Thymus (tissue), 11 donors: Measurements from ENCODE around the gene SEC23A. TPM values are rescaled to one million over a fixed set of nuclear protein-coding genes. Genes with fewer than 3 reads are reported as not detected.

Experiments
- DNase-seq, 9 donors: peaks; one replicate each; pipeline ENCODE4 v3.0.0-alpha.2; 2013; ENCODE audit warnings: low spot score in 9 of 9, low read depth in 6 of 9, missing footprints in 1 of 9
- H3K27ac ChIP-seq, 2 donors: one replicate each; pipeline ENCODE4 v1.5.1; 2013; ENCODE audit warnings: control low read depth in 1 of 2, low read depth in 1 of 2, low read length in 1 of 2, mild to moderate bottlenecking in 1 of 2, moderate library complexity in 1 of 2
- H3K27me3 ChIP-seq, 2 donors: one replicate each; pipeline ENCODE4 v1.5.1; 2013; ENCODE audit warnings: low read length in 1 of 2; ENCODE audit not compliant: control insufficient read depth in 2 of 2, insufficient read depth in 1 of 2
- H3K36me3 ChIP-seq, 2 donors: one replicate each; pipeline ENCODE4 v1.5.1; 2013; ENCODE audit warnings: low read length in 1 of 2, mild to moderate bottlenecking in 1 of 2, moderate library complexity in 1 of 2; ENCODE audit not compliant: control insufficient read depth in 2 of 2, insufficient read depth in 2 of 2
- H3K4me1 ChIP-seq, 2 donors: one replicate each; pipeline ENCODE4 v1.5.1; 2013; ENCODE audit warnings: low read length in 2 of 2; ENCODE audit not compliant: control insufficient read depth in 2 of 2, insufficient read depth in 2 of 2
- H3K4me3 ChIP-seq, 2 donors: one replicate each; pipeline ENCODE4 v1.5.1; 2013; ENCODE audit warnings: low read length in 2 of 2, control low read depth in 1 of 2, mild to moderate bottlenecking in 1 of 2
- H3K9me3 ChIP-seq, 2 donors: one replicate each; pipeline ENCODE4 v1.5.1; 2013; ENCODE audit warnings: low read length in 1 of 2, mild to moderate bottlenecking in 1 of 2; ENCODE audit not compliant: control insufficient read depth in 2 of 2, insufficient read depth in 1 of 2
- WGBS: extraction: QIAGEN DNeasy Blood & Tissue Kit; methylation state at CpG from one replicate; pipeline ENCODE4 v1.1.7; 2013; 5-methylcytosine and 5-hydroxymethylcytosine counted together
- polyA plus RNA-seq: library from polyadenylated mRNA; stranded (reverse); fragments of 200-250 nt; gene quantifications from one replicate; pipeline ENCODE4 v1.2.3, GENCODE V29; 2013
- total RNA-seq: library from RNA; stranded (reverse); fragments of 120-200 nt; gene quantifications from one replicate; pipeline ENCODE4 v1.2.4, GENCODE V29; 2013
- donor health status: healthy.

Gene SEC23A
- total and polyA plus RNA-seq, 2 donors: 20.9 to 47.3 TPM

GRCh38 chr14:38989922-38990546 lies 113.0 kb downstream of the SEC23A start:
- no peak for DNase-seq
- Histone ChIP-seq H3K9me3 (no peaks in the 10 kb centered on the region), H3K4me1 (no peaks in the 10 kb centered on the region), H3K36me3 (no peaks in the 10 kb centered on the region), H3K27me3 (no peaks in the 10 kb centered on the region), H3K4me3 (no peak overlapping the region), H3K27ac (no peak overlapping the region)
- WGBS: 15% methylated on average over 2 of the region's 2 CpGs

GRCh38 chr14:38987781-38988180 lies 115.3 kb downstream of the SEC23A start:
- DNase-seq: no peak
- Histone ChIP-seq H3K9me3 (no peaks in the 10 kb centered on the region), H3K27me3 (no peaks in the 10 kb centered on the region), H3K4me1 (no peaks in the 10 kb centered on the region), H3K4me3 (no peak overlapping the region), H3K27ac (no peak overlapping the region), H3K36me3 (no peaks in the 10 kb centered on the region)
- WGBS: 94% methylated on average over 2 of the region's 2 CpGs

DNA sequence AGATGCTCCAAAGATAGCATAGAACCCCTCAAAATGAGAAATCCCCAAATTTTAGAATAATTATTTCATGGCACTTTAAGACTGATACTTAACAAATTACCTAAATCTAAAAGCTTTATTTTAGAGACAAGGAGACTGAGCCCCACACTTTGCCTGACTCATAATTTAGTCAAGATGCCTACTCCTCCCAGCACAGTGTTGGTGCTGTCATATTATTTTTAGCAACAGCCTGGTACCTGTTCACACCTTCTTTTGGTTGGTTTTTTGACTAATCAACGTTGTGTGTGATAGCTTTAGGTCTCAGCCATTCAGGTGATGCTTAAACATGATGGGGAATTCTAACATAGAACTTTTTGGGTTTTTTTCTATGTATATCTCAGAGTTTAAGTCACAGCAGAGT lies 120.2 kb downstream of the SEC23A start:
- H3K36me3 ChIP-seq: no peaks in the 10 kb centered on the region

GRCh38 chr14:38982278-38982677 lies 120.8 kb downstream of the SEC23A start:
- DNase-seq: no peak
- Histone ChIP-seq H3K9me3 (no peaks in the 10 kb centered on the region), H3K27ac (no peak overlapping the region), H3K36me3 (no peaks in the 10 kb centered on the region), H3K4me3 (no peak overlapping the region), H3K4me1 (no peaks in the 10 kb centered on the region), H3K27me3 (no peaks in the 10 kb centered on the region)
- WGBS: 87% methylated on average over 3 of the region's 3 CpGs

More for the DNA sequence above, 120.2 kb downstream of the SEC23A start:
- no peak overlapping the region for H3K4me3 ChIP-seq
- WGBS: 0% methylated on average over 1 of the region's 1 CpG
- H3K27me3 ChIP-seq: no peaks in the 10 kb centered on the region
- no peak overlapping the region for H3K27ac ChIP-seq
- no peak for DNase-seq
- no peaks in the 10 kb centered on the region for H3K9me3 ChIP-seq
- H3K4me1 ChIP-seq: no peaks in the 10 kb centered on the region

Other genes with a start within 250 kb of the SEC23A start
- gene GEMIN2, start 11.1 kb upstream of the SEC23A start, total RNA-seq: 29.8 TPM
- 18.2 TPM for gene GEMIN2, start 11.1 kb upstream of the SEC23A start, polyA plus RNA-seq
- gene TRAPPC6B, start 67.1 kb upstream of the SEC23A start, total RNA-seq: 24.4 TPM
- gene TRAPPC6B, start 67.1 kb upstream of the SEC23A start, polyA plus RNA-seq: 21.0 TPM
- 45.2 TPM for gene PNN, start 72.0 kb upstream of the SEC23A start, total RNA-seq
- 68.3 TPM for gene PNN, start 72.0 kb upstream of the SEC23A start, polyA plus RNA-seq
- gene MIA2, start 130.7 kb upstream of the SEC23A start, total RNA-seq: 22.9 TPM
- 41.2 TPM for gene MIA2, start 130.7 kb upstream of the SEC23A start, polyA plus RNA-seq